DOHH2 (cell line): ENCODE measurements around the gene PALM3.
A peak's percentile ranks its signal among the peaks of the same experiment; 100 is the strongest.

Experiments used
- H3F3A ChIP-seq: fragments of 200-600 bp; sonication (generic), shearing (Covaris generic); 2 replicates; pipeline ENCODE4 v1.6.0; 2016; ENCODE audit warnings: antibody characterized with exemption, mild to moderate bottlenecking; ENCODE audit not compliant: control insufficient read depth, insufficient read depth
- H3K27ac ChIP-seq: fragments of 200-600 bp; sonication (generic); 2 replicates; pipeline ENCODE4 v1.5.1; 2014; ENCODE audit warnings: low read depth, mild to moderate bottlenecking, low read length, moderate library complexity
- H3K27me3 ChIP-seq: fragments of 200-600 bp; sonication (generic); 2 replicates; pipeline ENCODE4 v1.6.1; 2014; ENCODE audit warnings: mild to moderate bottlenecking, low read length, mixed read lengths; ENCODE audit not compliant: control insufficient read depth
- H3K36me3 ChIP-seq: fragments of 200-600 bp; sonication (generic); 2 replicates; pipeline ENCODE4 v1.6.1; 2014; ENCODE audit warnings: mild to moderate bottlenecking, low read length, moderate library complexity, mixed read lengths; ENCODE audit not compliant: control insufficient read depth
- H3K4me1 ChIP-seq: fragments of 200-600 bp; sonication (generic); 2 replicates; pipeline ENCODE4 v1.6.1; 2014; ENCODE audit warnings: mild to moderate bottlenecking, low read length, mixed read lengths; ENCODE audit not compliant: control insufficient read depth
- H3K4me2 ChIP-seq: fragments of 200-600 bp; sonication (generic); 2 replicates; pipeline ENCODE4 v1.6.0; 2014; ENCODE audit warnings: mild to moderate bottlenecking, low read length, moderate library complexity
- H3K4me3 ChIP-seq: fragments of 200-600 bp; sonication (generic); 2 replicates; pipeline ENCODE4 v1.5.1; 2014; ENCODE audit warnings: mild to moderate bottlenecking, low read length, mixed read lengths
- H3K79me2 ChIP-seq: fragments of 200-600 bp; sonication (generic); 2 replicates; pipeline ENCODE4 v1.6.1; 2014; ENCODE audit warnings: mild to moderate bottlenecking, low read length, mixed read lengths; ENCODE audit not compliant: control insufficient read depth
- H3K9me2 ChIP-seq: fragments of 200-600 bp; sonication (generic); replicated peaks from 2 replicates; pipeline ENCODE4 v1.6.1; 2014; ENCODE audit warnings: mild to moderate bottlenecking, low read length, mixed read lengths; ENCODE audit not compliant: control insufficient read depth
- H3K9me3 ChIP-seq: fragments of 200-600 bp; sonication (generic); 2 replicates; pipeline ENCODE4 v1.6.1; 2014; ENCODE audit warnings: antibody characterized with exemption, low read length, mixed read lengths; ENCODE audit not compliant: control insufficient read depth, insufficient read depth
- H4K20me1 ChIP-seq: fragments of 200-600 bp; sonication (generic); 2 replicates; pipeline ENCODE4 v1.6.0; 2014; ENCODE audit warnings: low read depth, mild to moderate bottlenecking, antibody characterized with exemption, low read length, moderate library complexity; ENCODE audit not compliant: control insufficient read depth, insufficient read depth
- EZH2phosphoT487 ChIP-seq: fragments of 200-600 bp; sonication (generic); IDR thresholded peaks from 2 replicates; pipeline ENCODE4 v1.6.1; 2017; ENCODE audit warnings: borderline replicate concordance, mild to moderate bottlenecking, antibody characterized with exemption, low read length, moderate library complexity, mixed read lengths
- TF ChIP-seq, protein P1 (sequence below): fragments of 200-600 bp; sonication (generic); IDR thresholded peaks from one replicate; pipeline ENCODE4 v1.5.1; 2014; ENCODE audit warnings: antibody characterized with exemption, mild to moderate bottlenecking, low read depth, low read length; ENCODE audit not compliant: poor library complexity, severe bottlenecking

The PALM3 gene

DNA sequence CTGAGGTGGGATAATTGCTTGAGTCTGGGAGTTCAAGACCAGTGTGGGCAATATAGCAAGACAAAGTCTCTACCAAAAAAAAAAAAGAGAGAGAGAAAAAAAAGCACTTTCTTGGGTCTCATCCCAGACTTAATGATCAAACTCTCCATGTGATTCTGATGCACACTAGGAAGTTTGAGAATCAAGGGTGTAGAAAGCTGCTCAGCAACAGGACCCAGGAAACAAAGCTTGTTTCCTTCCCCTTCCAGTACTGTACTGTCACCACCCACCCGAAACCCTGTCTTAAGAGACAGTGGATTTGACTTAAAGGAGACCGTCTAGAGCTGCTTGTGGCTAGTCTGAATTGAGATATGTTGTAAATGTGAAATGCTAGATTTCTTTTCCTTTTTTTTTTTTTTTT lies 16.5 kb upstream of the PALM3 start:
- Histone ChIP-seq H3K36me3 (no peaks in the 10 kb centered on the region), H4K20me1 (no peaks in the 10 kb centered on the region), H3K27me3 (peaks cover 11% of the 10 kb centered on the region), H3K9me2 (no peaks in the 10 kb centered on the region), H3K27ac (no peak overlapping the region), H3K9me3 (no peaks in the 10 kb centered on the region), H3K79me2 (0 out of 2 replicates have a peak, but pooled peaks cover 4% of the 10 kb centered on the region), H3K4me3 (no peak overlapping the region), H3F3A (0 out of 2 replicates have a peak, but pooled peaks cover 2% of the 10 kb centered on the region), H3K4me1 (peaks cover 35% of the 10 kb centered on the region), H3K4me2 (no peak overlapping the region)
- TF ChIP-seq, protein P1, sequence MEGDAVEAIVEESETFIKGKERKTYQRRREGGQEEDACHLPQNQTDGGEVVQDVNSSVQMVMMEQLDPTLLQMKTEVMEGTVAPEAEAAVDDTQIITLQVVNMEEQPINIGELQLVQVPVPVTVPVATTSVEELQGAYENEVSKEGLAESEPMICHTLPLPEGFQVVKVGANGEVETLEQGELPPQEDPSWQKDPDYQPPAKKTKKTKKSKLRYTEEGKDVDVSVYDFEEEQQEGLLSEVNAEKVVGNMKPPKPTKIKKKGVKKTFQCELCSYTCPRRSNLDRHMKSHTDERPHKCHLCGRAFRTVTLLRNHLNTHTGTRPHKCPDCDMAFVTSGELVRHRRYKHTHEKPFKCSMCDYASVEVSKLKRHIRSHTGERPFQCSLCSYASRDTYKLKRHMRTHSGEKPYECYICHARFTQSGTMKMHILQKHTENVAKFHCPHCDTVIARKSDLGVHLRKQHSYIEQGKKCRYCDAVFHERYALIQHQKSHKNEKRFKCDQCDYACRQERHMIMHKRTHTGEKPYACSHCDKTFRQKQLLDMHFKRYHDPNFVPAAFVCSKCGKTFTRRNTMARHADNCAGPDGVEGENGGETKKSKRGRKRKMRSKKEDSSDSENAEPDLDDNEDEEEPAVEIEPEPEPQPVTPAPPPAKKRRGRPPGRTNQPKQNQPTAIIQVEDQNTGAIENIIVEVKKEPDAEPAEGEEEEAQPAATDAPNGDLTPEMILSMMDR, result no peak
- TF ChIP-seq EZH2phosphoT487, result no peak

DNA sequence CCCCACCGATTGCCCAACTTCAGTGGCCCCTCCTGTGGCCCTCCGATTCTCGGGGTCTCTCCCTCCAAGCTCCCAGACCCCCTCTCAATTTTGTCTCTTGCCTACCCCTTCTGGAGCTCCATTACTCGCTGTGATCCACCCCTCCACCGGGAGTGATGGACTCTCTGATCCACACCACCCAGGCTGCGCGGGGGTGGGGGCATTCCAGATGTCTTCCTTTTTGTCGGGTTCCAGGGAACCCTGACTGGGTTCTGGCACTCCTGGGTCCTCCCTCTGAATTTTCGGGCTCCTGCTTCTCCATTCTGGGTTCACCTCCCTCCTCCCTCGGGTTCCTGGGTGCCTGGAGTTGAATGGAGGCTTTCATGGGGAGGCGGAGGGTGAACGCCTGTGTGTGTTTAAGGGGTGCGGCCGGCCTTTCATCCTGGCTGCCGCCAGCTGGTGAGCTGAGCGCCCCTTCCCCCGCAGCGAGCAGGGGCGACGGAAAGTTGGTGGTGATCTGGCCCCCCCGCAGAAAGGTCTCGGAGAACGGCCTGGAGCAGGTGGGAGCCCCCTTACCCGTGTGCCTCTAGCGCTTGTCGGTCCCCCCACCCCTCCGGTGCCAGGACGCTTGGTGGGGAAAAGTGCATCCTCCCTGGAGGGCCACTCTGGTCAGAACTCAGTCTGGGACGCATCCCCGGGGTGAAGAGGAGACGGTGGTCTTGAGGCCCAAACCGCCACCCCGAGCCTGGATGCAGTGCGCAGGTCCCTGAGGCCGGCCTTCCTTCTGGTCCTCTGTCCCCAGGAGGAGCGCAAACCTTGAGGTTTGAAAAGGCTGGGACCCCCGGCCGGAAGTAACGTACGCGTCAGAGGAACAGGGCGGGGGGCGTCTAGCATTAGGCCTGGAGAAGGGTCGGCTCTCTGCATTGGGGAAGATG lies 12.3 kb upstream of the PALM3 start:
- H3K9me3 ChIP-seq, result no peaks in the 10 kb centered on the region
- H4K20me1 ChIP-seq, result no peaks in the 10 kb centered on the region
- 0 out of 2 replicates have a peak, but pooled peaks cover 2% of the 10 kb centered on the region for H3F3A ChIP-seq
- no peak overlapping the region for H3K27ac ChIP-seq
- peaks cover 36% of the 10 kb centered on the region for H3K4me1 ChIP-seq
- TF ChIP-seq EZH2phosphoT487, result no peak
- TF ChIP-seq, protein P1, result no peak
- no peaks in the 10 kb centered on the region for H3K79me2 ChIP-seq
- H3K4me3 ChIP-seq, result peak overlapping the region; percentile 88
- no peaks in the 10 kb centered on the region for H3K9me2 ChIP-seq
- H3K36me3 ChIP-seq, result no peaks in the 10 kb centered on the region
- H3K27me3 ChIP-seq, result peaks cover 22% of the 10 kb centered on the region
- H3K4me2 ChIP-seq, result peak overlapping the region; percentile 61

DNA sequence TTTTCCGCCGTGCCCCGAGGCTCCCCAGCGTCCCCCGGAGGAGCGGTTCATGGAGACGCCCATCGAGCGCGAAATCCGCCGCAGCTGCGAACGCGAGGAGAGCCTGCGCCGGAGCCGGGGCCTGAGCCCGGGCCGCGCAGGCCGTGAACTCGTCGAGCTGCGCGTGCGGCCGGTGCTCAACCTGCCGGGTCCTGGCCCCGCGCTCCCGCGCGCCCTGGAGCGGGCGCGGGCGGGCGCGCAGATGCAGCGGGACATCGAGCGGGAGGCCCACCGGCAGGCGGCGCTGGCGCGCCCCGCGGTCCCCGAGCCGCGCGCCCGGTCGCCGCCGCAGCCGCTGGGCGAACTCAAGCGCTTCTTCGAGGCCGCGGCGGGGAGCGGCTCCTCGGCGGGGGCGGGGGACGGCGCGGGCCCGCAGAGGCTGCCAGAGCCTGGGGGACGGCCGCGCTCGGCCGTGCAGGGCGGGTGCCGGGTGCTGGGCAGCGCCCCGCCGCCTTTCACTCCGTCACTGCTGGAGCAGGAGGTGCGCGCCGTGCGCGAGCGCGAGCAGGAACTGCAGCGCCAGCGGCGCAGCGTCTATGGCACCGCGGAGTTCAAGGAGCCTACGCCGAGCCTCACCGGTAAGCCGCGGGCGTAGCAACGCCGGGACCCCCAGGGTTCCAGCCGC lies 11.5 kb upstream of the PALM3 start:
- H3K9me3 ChIP-seq, result no peaks in the 10 kb centered on the region
- peak overlapping the region; percentile 100 for H3K4me2 ChIP-seq
- TF ChIP-seq EZH2phosphoT487, result no peak
- TF ChIP-seq, protein P1, result peak; percentile 27
- H3F3A ChIP-seq, result 0 out of 2 replicates have a peak, but pooled peaks cover 2% of the 10 kb centered on the region
- peak overlapping the region; percentile 88 for H3K4me3 ChIP-seq
- no peak overlapping the region for H3K27ac ChIP-seq
- no peaks in the 10 kb centered on the region for H3K36me3 ChIP-seq
- H3K9me2 ChIP-seq, result no peaks in the 10 kb centered on the region
- peaks cover 36% of the 10 kb centered on the region for H3K4me1 ChIP-seq
- peaks cover 22% of the 10 kb centered on the region for H3K27me3 ChIP-seq
- H3K79me2 ChIP-seq, result no peaks in the 10 kb centered on the region
- no peaks in the 10 kb centered on the region for H4K20me1 ChIP-seq
